T-helper 1 cell treated with Interleukin-12 subunit alpha and Interleukin-12 subunit beta and Interleukin-4 antibody, amounts not matched to agents 30 μg/mL and 1 μg/mL, for 36 hours (primary cell): ENCODE data around the gene TWF1.

Experiments used
- H3K27ac Mint-ChIP-seq: one replicate; pipeline ENCODE4 v1.8.0; 2021; ENCODE audit warnings: mild to moderate bottlenecking, mixed read lengths
- H3K27me3 Mint-ChIP-seq: one replicate; pipeline ENCODE4 v1.8.0; 2021; ENCODE audit warnings: low read depth, mixed read lengths
- H3K36me3 Mint-ChIP-seq: one replicate; pipeline ENCODE4 v1.8.0; 2021; ENCODE audit warnings: low read depth, mixed read lengths
- H3K4me1 Mint-ChIP-seq: one replicate; pipeline ENCODE4 v1.8.0; 2021; ENCODE audit warnings: low read depth, mixed read lengths
- H3K4me3 Mint-ChIP-seq: one replicate; pipeline ENCODE4 v1.8.0; 2021; ENCODE audit warnings: mild to moderate bottlenecking, moderate library complexity, mixed read lengths
- H3K9me3 Mint-ChIP-seq: one replicate; pipeline ENCODE4 v1.8.0; 2021; ENCODE audit warnings: mixed read lengths

TWF1 gene

GRCh38 chr12:43824207-43824775, 18.2 kb upstream of the TWF1 start:
- Mint-ChIP-seq H3K27ac (no peak overlapping the region), H3K9me3 (no peaks in the 10 kb centered on the region), H3K36me3 (no peaks in the 10 kb centered on the region), H3K4me1 (no peaks in the 10 kb centered on the region), H3K27me3 (peaks cover 16% of the 10 kb centered on the region), H3K4me3 (no peak overlapping the region)

GRCh38 chr12:43816168-43816567, 10.1 kb upstream of the TWF1 start:
- no peaks in the 10 kb centered on the region for H3K4me1 Mint-ChIP-seq
- no peaks in the 10 kb centered on the region for H3K36me3 Mint-ChIP-seq

GRCh38 chr12:43815416-43815815, 9.3 kb upstream of the TWF1 start:
- Mint-ChIP-seq H3K36me3 (no peaks in the 10 kb centered on the region), H3K27ac (no peak overlapping the region), H3K4me1 (no peaks in the 10 kb centered on the region), H3K4me3 (no peak overlapping the region), H3K9me3 (no peaks in the 10 kb centered on the region), H3K27me3 (peaks cover 19% of the 10 kb centered on the region)

More at GRCh38 chr12:43816168-43816567, 10.1 kb upstream of the TWF1 start:
- H3K4me3 Mint-ChIP-seq: no peak overlapping the region
- no peaks in the 10 kb centered on the region for H3K9me3 Mint-ChIP-seq
- peaks cover 19% of the 10 kb centered on the region for H3K27me3 Mint-ChIP-seq
- H3K27ac Mint-ChIP-seq: no peak overlapping the region

GRCh38 chr12:43812926-43813325, 6.8 kb upstream of the TWF1 start:
- H3K4me3 Mint-ChIP-seq: no peak overlapping the region
- no peaks in the 10 kb centered on the region for H3K4me1 Mint-ChIP-seq
- H3K9me3 Mint-ChIP-seq: no peaks in the 10 kb centered on the region
- H3K27me3 Mint-ChIP-seq: peaks cover 16% of the 10 kb centered on the region
- H3K36me3 Mint-ChIP-seq: no peaks in the 10 kb centered on the region
- no peak overlapping the region for H3K27ac Mint-ChIP-seq

GRCh38 chr12:43812057-43812456, 5.9 kb upstream of the TWF1 start:
- no peak overlapping the region for H3K4me3 Mint-ChIP-seq
- H3K9me3 Mint-ChIP-seq: no peaks in the 10 kb centered on the region
- peaks cover 4% of the 10 kb centered on the region for H3K4me1 Mint-ChIP-seq
- peaks cover 16% of the 10 kb centered on the region for H3K27me3 Mint-ChIP-seq
- H3K27ac Mint-ChIP-seq: no peak overlapping the region
- no peaks in the 10 kb centered on the region for H3K36me3 Mint-ChIP-seq

- Mint-ChIP-seq H3K36me3 (peaks cover 8% of the 10 kb centered on the region), H3K4me3 (no peak overlapping the region), H3K27me3 (peaks cover 3% of the 10 kb centered on the region), H3K4me1 (peaks cover 23% of the 10 kb centered on the region), H3K9me3 (no peaks in the 10 kb centered on the region), H3K27ac (peak overlapping the region; percentile 100)
These were observed 1.3 kb upstream of the TWF1 start for GRCh38 chr12:43807386-43807785.

- Mint-ChIP-seq H3K4me1 (peaks cover 24% of the 10 kb centered on the region), H3K36me3 (peaks cover 8% of the 10 kb centered on the region), H3K4me3 (peak overlapping the region; percentile 100), H3K27ac (peak overlapping the region; percentile 100), H3K9me3 (no peaks in the 10 kb centered on the region), H3K27me3 (no peaks in the 10 kb centered on the region)
These were observed 588 bp upstream of the TWF1 start for GRCh38 chr12:43806737-43807072.

- H3K27me3 Mint-ChIP-seq: no peaks in the 10 kb centered on the region
- peak overlapping the region; percentile 87 for H3K27ac Mint-ChIP-seq
- no peaks in the 10 kb centered on the region for H3K9me3 Mint-ChIP-seq
- H3K4me1 Mint-ChIP-seq: peaks cover 24% of the 10 kb centered on the region
- peaks cover 15% of the 10 kb centered on the region for H3K36me3 Mint-ChIP-seq
- peak overlapping the region; percentile 94 for H3K4me3 Mint-ChIP-seq
These were observed 813 bp downstream of the TWF1 start for GRCh38 chr12:43805149-43805859.

- H3K27ac Mint-ChIP-seq: no peak overlapping the region
- H3K36me3 Mint-ChIP-seq: peaks cover 30% of the 10 kb centered on the region
- H3K9me3 Mint-ChIP-seq: no peaks in the 10 kb centered on the region
These were observed 8.4 kb downstream of the TWF1 start for GRCh38 chr12:43797561-43798217.

GRCh38 chr12:43795716-43796280, 10.3 kb downstream of the TWF1 start:
- Mint-ChIP-seq H3K27ac (no peak overlapping the region), H3K4me1 (no peaks in the 10 kb centered on the region), H3K36me3 (peaks cover 31% of the 10 kb centered on the region), H3K4me3 (no peak overlapping the region), H3K9me3 (no peaks in the 10 kb centered on the region), H3K27me3 (no peaks in the 10 kb centered on the region)

More at GRCh38 chr12:43797561-43798217, 8.4 kb downstream of the TWF1 start:
- H3K4me3 Mint-ChIP-seq: no peak overlapping the region
- peaks cover 2% of the 10 kb centered on the region for H3K4me1 Mint-ChIP-seq
- no peaks in the 10 kb centered on the region for H3K27me3 Mint-ChIP-seq

GRCh38 chr12:43789941-43790340, 16.2 kb downstream of the TWF1 start:
- H3K4me3 Mint-ChIP-seq: no peak overlapping the region
- no peaks in the 10 kb centered on the region for H3K9me3 Mint-ChIP-seq
- H3K27ac Mint-ChIP-seq: no peak overlapping the region
- peaks cover 26% of the 10 kb centered on the region for H3K36me3 Mint-ChIP-seq
- no peaks in the 10 kb centered on the region for H3K27me3 Mint-ChIP-seq
- no peaks in the 10 kb centered on the region for H3K4me1 Mint-ChIP-seq

- Mint-ChIP-seq H3K36me3 (peaks cover 25% of the 10 kb centered on the region), H3K27me3 (no peaks in the 10 kb centered on the region), H3K27ac (no peak overlapping the region), H3K9me3 (no peaks in the 10 kb centered on the region), H3K4me3 (no peak overlapping the region), H3K4me1 (no peaks in the 10 kb centered on the region)
These were observed 19.0 kb downstream of the TWF1 start for GRCh38 chr12:43786899-43787693.

GRCh38 chr12:43776498-43776897, 29.6 kb downstream of the TWF1 start:
- H3K36me3 Mint-ChIP-seq: peaks cover 20% of the 10 kb centered on the region
- no peaks in the 10 kb centered on the region for H3K9me3 Mint-ChIP-seq
- no peaks in the 10 kb centered on the region for H3K4me1 Mint-ChIP-seq
- no peak overlapping the region for H3K27ac Mint-ChIP-seq
- H3K27me3 Mint-ChIP-seq: no peaks in the 10 kb centered on the region
- H3K4me3 Mint-ChIP-seq: no peak overlapping the region

- Mint-ChIP-seq H3K9me3 (no peaks in the 10 kb centered on the region), H3K27ac (no peak overlapping the region), H3K36me3 (peaks cover 28% of the 10 kb centered on the region), H3K4me3 (no peak overlapping the region), H3K4me1 (peaks cover 21% of the 10 kb centered on the region), H3K27me3 (no peaks in the 10 kb centered on the region)
These were observed 39.8 kb downstream of the TWF1 start for GRCh38 chr12:43766291-43766690.
